Skin of body (tissue), 2 donors: ENCODE data around the gene COX20. TPM values are rescaled to one million over a fixed set of nuclear protein-coding genes. Genes with fewer than 3 reads are reported as not detected.
"Not testable (repeated sequence)": the region's sequence is repeated elsewhere in the genome, so short reads cannot be mapped to it uniquely, and the experiment has no call there.

Experiments
- DNase-seq: peaks from one replicate; lab custom pipeline; 2025; lab: John Stamatoyannopoulos, UW
- total RNA-seq: library from RNA; depleted of rRNA; stranded (reverse); fragments of >200 nt; gene quantifications from one replicate; pipeline ENCODE4 v1.2.3, GENCODE V29; 2014

COX20 gene
- total RNA-seq, result 18.7 TPM

GRCh38 chr1:244835276-244836134 lies at the start of gene COX20:
Gene COX20, plus strand, starts transcription at chr1:244835658. Its CDS starts 57 bp downstream, at chr1:244835715.
- DNase-seq, result peak; percentile 78

GRCh38 chr1:244788493-244789275 lies 46.8 kb upstream of the COX20 start:
- DNase-seq, result no peak

- no peak for DNase-seq
These were observed 46.2 kb upstream of the COX20 start for GRCh38 chr1:244789276-244789580.

GRCh38 chr1:244789731-244790130 lies 45.7 kb upstream of the COX20 start:
- DNase-seq, result no peak

GRCh38 chr1:244791061-244791460 lies 44.4 kb upstream of the COX20 start:
- DNase-seq, result no peak

- peak; percentile 10 for DNase-seq
These were observed 43.1 kb upstream of the COX20 start for GRCh38 chr1:244792188-244792850.

GRCh38 chr1:244794071-244794470 lies 41.4 kb upstream of the COX20 start:
- DNase-seq, result no peak

GRCh38 chr1:244794516-244794915 lies 40.9 kb upstream of the COX20 start:
- not testable (repeated sequence) for DNase-seq

- DNase-seq, result peak; percentile 72
These were observed 38.6 kb upstream of the COX20 start for GRCh38 chr1:244796719-244797406.

- DNase-seq, result no peak
These were observed 34.6 kb upstream of the COX20 start for GRCh38 chr1:244800821-244801220.

GRCh38 chr1:244801246-244801645 lies 34.2 kb upstream of the COX20 start:
- no peak for DNase-seq

GRCh38 chr1:244802041-244802440 lies 33.4 kb upstream of the COX20 start:
- DNase-seq, result no peak

- no peak for DNase-seq
These were observed 32.8 kb upstream of the COX20 start for GRCh38 chr1:244802556-244803239.

- no peak for DNase-seq
These were observed 30.6 kb upstream of the COX20 start for GRCh38 chr1:244804841-244805240.

GRCh38 chr1:244807138-244807537 lies 28.3 kb upstream of the COX20 start:
- no peak for DNase-seq

GRCh38 chr1:244810221-244810620 lies 25.2 kb upstream of the COX20 start:
- no peak for DNase-seq

GRCh38 chr1:244813327-244813726 lies 22.1 kb upstream of the COX20 start:
- DNase-seq, result no peak

GRCh38 chr1:244815600-244816099 lies 19.8 kb upstream of the COX20 start:
- DNase-seq, result no peak

GRCh38 chr1:244817415-244817894 lies 18.0 kb upstream of the COX20 start:
- DNase-seq, result no peak

- DNase-seq, result no peak
These were observed 15.3 kb upstream of the COX20 start for GRCh38 chr1:244820131-244820530.

- no peak for DNase-seq
These were observed 14.3 kb upstream of the COX20 start for GRCh38 chr1:244821134-244821533.
